Measurements from ENCODE around the gene GALNS.
A peak's percentile ranks its signal among the peaks of the same experiment; 100 is the strongest.

The GALNS gene

DNA sequence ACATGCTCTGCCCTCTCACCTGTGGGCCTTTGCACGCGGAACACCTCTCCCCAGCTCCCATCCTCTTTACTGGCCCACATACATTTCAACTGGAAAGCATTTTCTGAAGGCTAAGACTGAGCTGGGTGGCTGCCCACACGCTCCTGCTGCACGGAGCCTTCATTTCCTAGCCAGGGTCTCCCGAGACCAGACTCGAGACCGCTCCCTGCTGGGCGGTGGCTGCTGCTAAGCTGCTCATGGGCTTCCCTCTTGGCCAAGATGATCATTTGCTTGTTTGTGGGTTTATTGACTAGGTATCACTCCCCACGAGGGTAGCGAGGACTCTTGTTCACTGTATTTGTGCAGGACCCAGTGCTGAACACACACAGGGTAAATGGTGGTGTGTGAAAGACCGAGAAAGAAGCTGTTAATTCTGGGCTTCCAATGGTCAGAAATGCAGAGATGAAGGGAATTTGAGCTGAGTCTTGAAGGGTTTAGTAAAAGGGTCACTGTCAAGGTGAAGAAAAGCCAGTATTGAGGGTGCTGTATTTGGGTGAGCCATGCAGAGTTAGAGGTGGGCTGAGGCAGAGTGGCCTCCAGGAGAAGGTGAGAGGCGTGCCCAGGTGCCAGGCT lies 1.1 kb upstream of the GALNS start:
- TF ChIP-seq EP300 (IDR thresholded peaks at IDR 0.05; ENCODE audit: borderline replicate concordance) (no peak), NFIC (IDR thresholded peaks at IDR 0.05) (no peak), FOXM1 (IDR thresholded peaks at IDR 0.05; ENCODE audit: borderline replicate concordance, low read depth) (no peak), CEBPB (IDR thresholded peaks at IDR 0.05) (no peak), TAF1 (IDR thresholded peaks at IDR 0.05; ENCODE audit: low read depth) (no peak), RAD21 (IDR thresholded peaks at IDR 0.05; ENCODE audit: low read depth) (peak; percentile 40)

DNA sequence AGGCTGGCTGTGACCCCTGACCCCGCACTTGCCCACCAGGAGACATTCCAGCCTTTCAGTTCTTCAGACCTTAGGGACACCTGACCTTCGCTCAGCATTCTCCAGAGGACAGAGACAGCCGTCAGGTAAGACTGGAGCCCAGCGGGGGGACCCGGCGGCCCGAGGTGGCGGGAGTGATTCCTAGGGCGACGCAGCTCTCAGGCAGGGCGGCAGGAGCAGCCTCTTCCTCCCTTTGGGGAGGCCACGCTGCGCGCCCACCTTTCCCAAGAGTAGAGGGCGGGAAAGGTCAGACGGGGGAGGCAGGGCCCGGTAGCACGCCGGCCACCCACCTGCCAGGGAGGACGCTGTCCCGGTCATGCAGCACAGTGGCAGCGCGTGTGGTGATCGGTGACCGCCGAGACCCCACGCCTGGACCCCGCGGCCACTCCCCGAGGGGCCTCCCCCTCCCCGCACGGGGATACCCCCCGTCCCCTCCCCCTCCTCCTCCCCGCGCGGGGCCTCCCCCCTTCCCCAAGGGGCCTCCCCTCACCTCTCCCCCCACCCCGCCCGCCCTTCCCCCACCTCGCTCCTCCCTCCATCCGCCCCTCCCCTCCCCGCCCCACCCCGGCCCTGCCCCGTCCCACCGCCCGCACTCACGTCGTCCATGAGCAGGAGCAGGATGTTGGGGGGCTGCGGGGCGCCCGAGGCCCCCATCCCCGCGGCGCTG lies 472 bp downstream of the GALNS start:
- TF ChIP-seq ZBTB7A (IDR thresholded peaks at IDR 0.05; ENCODE audit: low read depth) (no peak), RAD21 (IDR thresholded peaks at IDR 0.05; ENCODE audit: low read depth) (no peak), EGR1 (IDR thresholded peaks at IDR 0.05) (no peak), YY1 (IDR thresholded peaks at IDR 0.05; ENCODE audit: low read depth) (no peak), TEAD4 (IDR thresholded peaks at IDR 0.05) (no peak), CREB1 (IDR thresholded peaks at IDR 0.05; ENCODE audit: low read depth) (no peak), TAF1 (IDR thresholded peaks at IDR 0.05; ENCODE audit: low read depth) (no peak), CEBPB (IDR thresholded peaks at IDR 0.05) (no peak), EP300 (IDR thresholded peaks at IDR 0.05; ENCODE audit: borderline replicate concordance) (no peak), NFIC (IDR thresholded peaks at IDR 0.05) (no peak), TCF12 (IDR thresholded peaks at IDR 0.05; ENCODE audit: low read depth) (no peak), FOXM1 (IDR thresholded peaks at IDR 0.05; ENCODE audit: borderline replicate concordance, low read depth) (no peak)
- TF ChIP-seq, protein P1, sequence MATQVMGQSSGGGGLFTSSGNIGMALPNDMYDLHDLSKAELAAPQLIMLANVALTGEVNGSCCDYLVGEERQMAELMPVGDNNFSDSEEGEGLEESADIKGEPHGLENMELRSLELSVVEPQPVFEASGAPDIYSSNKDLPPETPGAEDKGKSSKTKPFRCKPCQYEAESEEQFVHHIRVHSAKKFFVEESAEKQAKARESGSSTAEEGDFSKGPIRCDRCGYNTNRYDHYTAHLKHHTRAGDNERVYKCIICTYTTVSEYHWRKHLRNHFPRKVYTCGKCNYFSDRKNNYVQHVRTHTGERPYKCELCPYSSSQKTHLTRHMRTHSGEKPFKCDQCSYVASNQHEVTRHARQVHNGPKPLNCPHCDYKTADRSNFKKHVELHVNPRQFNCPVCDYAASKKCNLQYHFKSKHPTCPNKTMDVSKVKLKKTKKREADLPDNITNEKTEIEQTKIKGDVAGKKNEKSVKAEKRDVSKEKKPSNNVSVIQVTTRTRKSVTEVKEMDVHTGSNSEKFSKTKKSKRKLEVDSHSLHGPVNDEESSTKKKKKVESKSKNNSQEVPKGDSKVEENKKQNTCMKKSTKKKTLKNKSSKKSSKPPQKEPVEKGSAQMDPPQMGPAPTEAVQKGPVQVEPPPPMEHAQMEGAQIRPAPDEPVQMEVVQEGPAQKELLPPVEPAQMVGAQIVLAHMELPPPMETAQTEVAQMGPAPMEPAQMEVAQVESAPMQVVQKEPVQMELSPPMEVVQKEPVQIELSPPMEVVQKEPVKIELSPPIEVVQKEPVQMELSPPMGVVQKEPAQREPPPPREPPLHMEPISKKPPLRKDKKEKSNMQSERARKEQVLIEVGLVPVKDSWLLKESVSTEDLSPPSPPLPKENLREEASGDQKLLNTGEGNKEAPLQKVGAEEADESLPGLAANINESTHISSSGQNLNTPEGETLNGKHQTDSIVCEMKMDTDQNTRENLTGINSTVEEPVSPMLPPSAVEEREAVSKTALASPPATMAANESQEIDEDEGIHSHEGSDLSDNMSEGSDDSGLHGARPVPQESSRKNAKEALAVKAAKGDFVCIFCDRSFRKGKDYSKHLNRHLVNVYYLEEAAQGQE (IDR thresholded peaks at IDR 0.05; ENCODE audit: low read depth), result no peak
- TF ChIP-seq, protein P2, sequence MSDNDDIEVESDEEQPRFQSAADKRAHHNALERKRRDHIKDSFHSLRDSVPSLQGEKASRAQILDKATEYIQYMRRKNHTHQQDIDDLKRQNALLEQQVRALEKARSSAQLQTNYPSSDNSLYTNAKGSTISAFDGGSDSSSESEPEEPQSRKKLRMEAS (IDR thresholded peaks at IDR 0.05), result no peak
- TF ChIP-seq, protein P3, sequence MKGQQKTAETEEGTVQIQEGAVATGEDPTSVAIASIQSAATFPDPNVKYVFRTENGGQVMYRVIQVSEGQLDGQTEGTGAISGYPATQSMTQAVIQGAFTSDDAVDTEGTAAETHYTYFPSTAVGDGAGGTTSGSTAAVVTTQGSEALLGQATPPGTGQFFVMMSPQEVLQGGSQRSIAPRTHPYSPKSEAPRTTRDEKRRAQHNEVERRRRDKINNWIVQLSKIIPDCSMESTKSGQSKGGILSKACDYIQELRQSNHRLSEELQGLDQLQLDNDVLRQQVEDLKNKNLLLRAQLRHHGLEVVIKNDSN (IDR thresholded peaks at IDR 0.05), result no peak

- TF ChIP-seq FOXM1 (IDR thresholded peaks at IDR 0.05; ENCODE audit: borderline replicate concordance, low read depth) (no peak), EGR1 (IDR thresholded peaks at IDR 0.05) (no peak), CEBPB (IDR thresholded peaks at IDR 0.05) (no peak), RAD21 (IDR thresholded peaks at IDR 0.05; ENCODE audit: low read depth) (no peak), TCF12 (IDR thresholded peaks at IDR 0.05; ENCODE audit: low read depth) (no peak), NFIC (IDR thresholded peaks at IDR 0.05) (no peak), CREB1 (IDR thresholded peaks at IDR 0.05; ENCODE audit: low read depth) (no peak), TAF1 (IDR thresholded peaks at IDR 0.05; ENCODE audit: low read depth) (no peak), EP300 (IDR thresholded peaks at IDR 0.05; ENCODE audit: borderline replicate concordance) (no peak), ZBTB7A (IDR thresholded peaks at IDR 0.05; ENCODE audit: low read depth) (no peak), YY1 (IDR thresholded peaks at IDR 0.05; ENCODE audit: low read depth) (no peak), TEAD4 (IDR thresholded peaks at IDR 0.05) (no peak)
- TF ChIP-seq, protein P3 (IDR thresholded peaks at IDR 0.05), result no peak
- TF ChIP-seq, protein P2 (IDR thresholded peaks at IDR 0.05), result no peak
- TF ChIP-seq, protein P1 (IDR thresholded peaks at IDR 0.05; ENCODE audit: low read depth), result no peak
Observed at GRCh38 chr16:88855736-88856121, 1.0 kb downstream of the GALNS start.

DNA sequence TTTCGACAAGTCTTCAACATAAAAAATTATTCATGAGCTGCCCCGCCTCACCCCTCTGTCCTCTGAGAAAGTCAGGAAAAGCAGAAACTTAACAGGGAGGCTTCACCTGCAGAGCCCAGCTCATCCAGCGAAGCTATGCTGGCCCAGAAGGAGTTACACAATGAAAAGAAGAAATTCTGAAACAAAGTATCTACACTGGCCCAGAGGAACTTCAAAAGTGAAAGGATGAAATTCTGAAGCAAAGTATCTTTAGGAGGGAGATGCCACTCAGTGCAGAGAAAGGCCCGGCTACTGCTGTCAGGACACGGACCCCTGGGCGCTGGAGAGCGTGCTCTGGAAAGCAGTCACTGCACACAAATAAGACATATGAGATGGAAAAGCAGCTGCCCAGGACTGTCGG lies 1.6 kb downstream of the GALNS start:
- TF ChIP-seq EP300 (IDR thresholded peaks at IDR 0.05; ENCODE audit: borderline replicate concordance), result no peak
- TF ChIP-seq NFIC (IDR thresholded peaks at IDR 0.05), result no peak
- no peak for TF ChIP-seq CREB1 (IDR thresholded peaks at IDR 0.05; ENCODE audit: low read depth)
- TF ChIP-seq CEBPB (IDR thresholded peaks at IDR 0.05), result no peak
- no peak for TF ChIP-seq ZBTB7A (IDR thresholded peaks at IDR 0.05; ENCODE audit: low read depth)
- TF ChIP-seq, protein P2 (IDR thresholded peaks at IDR 0.05), result no peak
- TF ChIP-seq TAF1 (IDR thresholded peaks at IDR 0.05; ENCODE audit: low read depth), result no peak
- TF ChIP-seq, protein P3 (IDR thresholded peaks at IDR 0.05), result no peak
- no peak for TF ChIP-seq TCF12 (IDR thresholded peaks at IDR 0.05; ENCODE audit: low read depth)
- no peak for TF ChIP-seq TEAD4 (IDR thresholded peaks at IDR 0.05)
- TF ChIP-seq EGR1 (IDR thresholded peaks at IDR 0.05), result no peak
- no peak for TF ChIP-seq YY1 (IDR thresholded peaks at IDR 0.05; ENCODE audit: low read depth)
- TF ChIP-seq RAD21 (IDR thresholded peaks at IDR 0.05; ENCODE audit: low read depth), result no peak
- TF ChIP-seq, protein P1 (IDR thresholded peaks at IDR 0.05; ENCODE audit: low read depth), result no peak
- TF ChIP-seq FOXM1 (IDR thresholded peaks at IDR 0.05; ENCODE audit: borderline replicate concordance, low read depth), result no peak
